H1 (cell line): Measurements from ENCODE around the gene CHST8.

ENCODE experiments used
- BACH1 ChIP-seq: IDR thresholded peaks from 2 replicates; pipeline ENCODE4 v1.6.1; 2012; ENCODE audit warnings: low read length, improper control_type of control experiment
- CEBPB ChIP-seq: IDR thresholded peaks from 2 replicates; pipeline ENCODE4 v1.6.1; 2012; ENCODE audit warnings: low read depth, low read length
- CREB1 ChIP-seq: IDR thresholded peaks from 2 replicates; pipeline ENCODE4 v1.6.1; 2012; ENCODE audit warnings: inconsistent platforms
- EZH2 ChIP-seq: fragments of 200-600 bp; sonication (generic); IDR thresholded peaks from 2 replicates; pipeline ENCODE4 v1.7.1; 2012; ENCODE audit warnings: low read depth, mild to moderate bottlenecking, moderate library complexity, low read length, inconsistent platforms; ENCODE audit not compliant: severe bottlenecking
- JUN ChIP-seq: IDR thresholded peaks from 2 replicates; pipeline ENCODE4 v1.6.1; 2011; ENCODE audit warnings: low read depth, mild to moderate bottlenecking, improper control_type of control experiment, low read length
- POLR2A ChIP-seq, 2 experiments: IDR thresholded peaks; 1 replicate in 1 of 2; 2 replicates in 1 of 2; pipeline ENCODE4 v1.6.1; 2011; ENCODE audit warnings: low read depth in 2 of 2, low read length in 2 of 2, mild to moderate bottlenecking in 2 of 2; ENCODE audit errors: control extremely low read depth in 1 of 2
- RAD21 ChIP-seq, 2 experiments: IDR thresholded peaks in 1 of 2; conservative IDR thresholded peaks in 1 of 2; 2 replicates each; pipeline ENCODE4 v1.6.1; 2011; ENCODE audit warnings: low read depth in 2 of 2, low read length in 2 of 2, improper control_type of control experiment in 1 of 2, inconsistent platforms in 1 of 2, mild to moderate bottlenecking in 1 of 2, moderate library complexity in 1 of 2
- SP1 ChIP-seq: IDR thresholded peaks from 2 replicates; pipeline ENCODE4 v1.6.1; 2011; ENCODE audit warnings: low read depth, low read length
- TAF1 ChIP-seq: IDR thresholded peaks from 2 replicates; pipeline ENCODE4 v1.6.1; 2011; ENCODE audit warnings: mild to moderate bottlenecking, low read depth, low read length
- YY1 ChIP-seq: IDR thresholded peaks from 2 replicates; pipeline ENCODE4 v1.6.1; 2011; ENCODE audit warnings: low read depth, mild to moderate bottlenecking, low read length
- TF ChIP-seq, protein P1 (sequence below): IDR thresholded peaks from 2 replicates; pipeline ENCODE4 v1.6.1; 2012; ENCODE audit warnings: low read length, inconsistent platforms
- TF ChIP-seq, protein P2 (sequence below), 3 experiments: IDR thresholded peaks; 1 replicate in 2 of 3; 2 replicates in 1 of 3; pipeline versions ENCODE4 v1.5.1 to v1.6.1; 2011; ENCODE audit warnings: low read length in 3 of 3, mild to moderate bottlenecking in 3 of 3, inconsistent platforms in 2 of 3, low read depth in 1 of 3, moderate library complexity in 1 of 3; ENCODE audit not compliant: insufficient read depth in 1 of 3; ENCODE audit errors: control extremely low read depth in 1 of 3

DNA sequence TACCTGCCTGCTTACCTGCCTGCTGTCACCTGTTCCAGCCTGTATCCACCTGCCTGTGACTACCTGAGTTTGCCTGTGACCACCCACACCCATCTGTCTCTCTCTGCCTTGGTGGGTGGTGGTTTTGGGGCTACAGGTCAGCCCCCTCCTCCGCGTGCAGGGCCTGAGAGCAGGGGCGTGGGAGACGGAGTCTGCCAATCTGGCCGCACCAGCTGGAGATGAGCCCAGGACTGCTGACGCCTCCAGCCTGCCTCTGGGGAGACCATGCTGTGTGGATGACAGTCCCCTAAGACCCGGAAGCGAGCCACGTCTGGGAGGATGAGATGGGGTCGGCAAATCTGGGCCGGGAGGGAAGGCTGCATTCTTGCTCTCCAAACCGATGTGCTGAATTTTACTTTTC, 159.0 kb downstream of the CHST8 start:
- TF ChIP-seq EZH2 = no peak
- TF ChIP-seq SP1 = no peak
- no peak for TF ChIP-seq TAF1
- TF ChIP-seq POLR2A (IDR thresholded peaks at IDR 0.05; ENCODE audit: control extremely low read depth in 1 of 2, low read depth in 2 of 2, low read length in 2 of 2) = no peak
- TF ChIP-seq BACH1 = no peak
- TF ChIP-seq, protein P1, sequence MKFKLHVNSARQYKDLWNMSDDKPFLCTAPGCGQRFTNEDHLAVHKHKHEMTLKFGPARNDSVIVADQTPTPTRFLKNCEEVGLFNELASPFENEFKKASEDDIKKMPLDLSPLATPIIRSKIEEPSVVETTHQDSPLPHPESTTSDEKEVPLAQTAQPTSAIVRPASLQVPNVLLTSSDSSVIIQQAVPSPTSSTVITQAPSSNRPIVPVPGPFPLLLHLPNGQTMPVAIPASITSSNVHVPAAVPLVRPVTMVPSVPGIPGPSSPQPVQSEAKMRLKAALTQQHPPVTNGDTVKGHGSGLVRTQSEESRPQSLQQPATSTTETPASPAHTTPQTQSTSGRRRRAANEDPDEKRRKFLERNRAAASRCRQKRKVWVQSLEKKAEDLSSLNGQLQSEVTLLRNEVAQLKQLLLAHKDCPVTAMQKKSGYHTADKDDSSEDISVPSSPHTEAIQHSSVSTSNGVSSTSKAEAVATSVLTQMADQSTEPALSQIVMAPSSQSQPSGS = no peak
- TF ChIP-seq CREB1 = no peak
- TF ChIP-seq JUN = no peak
- TF ChIP-seq RAD21 (IDR thresholded peaks at IDR 0.05 in 1 of 2, conservative IDR thresholded peaks at IDR 0.05 in 1 of 2; ENCODE audit: low read depth in 2 of 2, low read length in 2 of 2) = no peak
- no peak for TF ChIP-seq CEBPB
- TF ChIP-seq, protein P2, sequence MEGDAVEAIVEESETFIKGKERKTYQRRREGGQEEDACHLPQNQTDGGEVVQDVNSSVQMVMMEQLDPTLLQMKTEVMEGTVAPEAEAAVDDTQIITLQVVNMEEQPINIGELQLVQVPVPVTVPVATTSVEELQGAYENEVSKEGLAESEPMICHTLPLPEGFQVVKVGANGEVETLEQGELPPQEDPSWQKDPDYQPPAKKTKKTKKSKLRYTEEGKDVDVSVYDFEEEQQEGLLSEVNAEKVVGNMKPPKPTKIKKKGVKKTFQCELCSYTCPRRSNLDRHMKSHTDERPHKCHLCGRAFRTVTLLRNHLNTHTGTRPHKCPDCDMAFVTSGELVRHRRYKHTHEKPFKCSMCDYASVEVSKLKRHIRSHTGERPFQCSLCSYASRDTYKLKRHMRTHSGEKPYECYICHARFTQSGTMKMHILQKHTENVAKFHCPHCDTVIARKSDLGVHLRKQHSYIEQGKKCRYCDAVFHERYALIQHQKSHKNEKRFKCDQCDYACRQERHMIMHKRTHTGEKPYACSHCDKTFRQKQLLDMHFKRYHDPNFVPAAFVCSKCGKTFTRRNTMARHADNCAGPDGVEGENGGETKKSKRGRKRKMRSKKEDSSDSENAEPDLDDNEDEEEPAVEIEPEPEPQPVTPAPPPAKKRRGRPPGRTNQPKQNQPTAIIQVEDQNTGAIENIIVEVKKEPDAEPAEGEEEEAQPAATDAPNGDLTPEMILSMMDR (IDR thresholded peaks at IDR 0.05; ENCODE audit: control extremely low read depth in 1 of 3, insufficient read depth in 1 of 3, low read depth in 1 of 3, low read length in 3 of 3) = no peak
- TF ChIP-seq YY1 = no peak
